ENCODE measurements around the gene WARS2. TPM values are rescaled to one million over a fixed set of nuclear protein-coding genes. Genes with fewer than 3 reads are reported as not detected.

Gene WARS2
- polyA plus RNA-seq, 1 experiment: 17.7 TPM

DNA sequence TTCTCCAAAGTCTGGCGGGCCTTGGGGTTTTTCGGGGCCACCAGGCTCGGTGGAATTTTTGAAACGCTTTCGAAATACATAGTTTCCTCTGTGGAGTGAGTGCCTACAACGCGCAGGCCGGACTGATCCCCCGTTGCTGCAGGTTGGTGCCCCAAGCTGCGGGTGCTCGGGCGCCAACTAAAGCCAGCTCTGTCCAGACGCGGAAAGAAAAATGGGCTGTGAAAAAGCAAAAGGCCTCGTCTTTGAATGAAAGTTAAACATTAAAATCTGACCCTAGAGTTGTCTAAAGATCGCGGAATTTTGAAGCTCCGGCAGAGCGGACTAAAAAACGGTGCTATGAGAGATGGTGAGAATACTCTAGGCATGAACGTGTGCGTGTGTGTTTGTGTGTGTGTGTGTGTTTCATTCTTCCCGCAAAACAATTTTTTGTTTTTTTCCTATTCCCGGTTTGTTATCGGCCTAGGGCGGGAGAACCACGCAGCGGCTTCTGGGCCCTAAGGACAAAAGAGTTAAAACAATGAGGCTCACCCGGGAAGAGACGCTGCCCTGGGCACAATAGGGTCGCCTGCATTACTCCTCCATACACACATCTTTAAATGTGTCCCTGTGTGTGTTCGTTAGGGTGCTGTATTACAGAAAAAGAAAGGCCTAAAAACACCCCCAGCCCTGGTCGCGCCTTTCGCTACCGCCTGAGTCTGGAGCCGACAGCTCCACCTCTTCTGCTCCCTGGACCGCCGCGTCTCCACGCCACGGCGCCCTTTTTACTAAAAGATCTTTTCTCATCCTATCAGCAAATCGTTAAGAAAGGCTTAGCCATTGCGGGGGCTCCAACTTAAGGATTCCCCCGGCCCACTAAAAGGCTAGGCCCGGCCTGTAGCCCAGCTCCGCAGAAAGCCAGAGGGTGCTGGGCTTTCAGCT, 155.5 kb downstream of the WARS2 start:
- TF ChIP-seq, protein P1, sequence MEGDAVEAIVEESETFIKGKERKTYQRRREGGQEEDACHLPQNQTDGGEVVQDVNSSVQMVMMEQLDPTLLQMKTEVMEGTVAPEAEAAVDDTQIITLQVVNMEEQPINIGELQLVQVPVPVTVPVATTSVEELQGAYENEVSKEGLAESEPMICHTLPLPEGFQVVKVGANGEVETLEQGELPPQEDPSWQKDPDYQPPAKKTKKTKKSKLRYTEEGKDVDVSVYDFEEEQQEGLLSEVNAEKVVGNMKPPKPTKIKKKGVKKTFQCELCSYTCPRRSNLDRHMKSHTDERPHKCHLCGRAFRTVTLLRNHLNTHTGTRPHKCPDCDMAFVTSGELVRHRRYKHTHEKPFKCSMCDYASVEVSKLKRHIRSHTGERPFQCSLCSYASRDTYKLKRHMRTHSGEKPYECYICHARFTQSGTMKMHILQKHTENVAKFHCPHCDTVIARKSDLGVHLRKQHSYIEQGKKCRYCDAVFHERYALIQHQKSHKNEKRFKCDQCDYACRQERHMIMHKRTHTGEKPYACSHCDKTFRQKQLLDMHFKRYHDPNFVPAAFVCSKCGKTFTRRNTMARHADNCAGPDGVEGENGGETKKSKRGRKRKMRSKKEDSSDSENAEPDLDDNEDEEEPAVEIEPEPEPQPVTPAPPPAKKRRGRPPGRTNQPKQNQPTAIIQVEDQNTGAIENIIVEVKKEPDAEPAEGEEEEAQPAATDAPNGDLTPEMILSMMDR (IDR thresholded peaks at IDR 0.05; ENCODE audit: insufficient read depth, low read depth, low read length): no peak
- peak overlapping the region; percentile 67 for H3K4me3 ChIP-seq (ENCODE audit: low read depth, low read length)
- H3K36me3 ChIP-seq (ENCODE audit: control insufficient read depth, insufficient read depth, low read length): no peaks in the 10 kb centered on the region
- no peak for DNase-seq (ENCODE audit: low read depth)
- ChIA-PET POLR2A (no interaction called here), CTCF (interaction anchor here (1.1 to 1.9 kb wide), 4 partner anchors 9 to 70 kb away, joined by 3 to 8 read pairs (median 3); no protein-coding TSS in a partner anchor)
- peaks cover 1% of the 10 kb centered on the region; the same call in 1 of the 2 replicates for H3K27me3 ChIP-seq (ENCODE audit: control insufficient read depth, insufficient read depth, low read length)

DNA sequence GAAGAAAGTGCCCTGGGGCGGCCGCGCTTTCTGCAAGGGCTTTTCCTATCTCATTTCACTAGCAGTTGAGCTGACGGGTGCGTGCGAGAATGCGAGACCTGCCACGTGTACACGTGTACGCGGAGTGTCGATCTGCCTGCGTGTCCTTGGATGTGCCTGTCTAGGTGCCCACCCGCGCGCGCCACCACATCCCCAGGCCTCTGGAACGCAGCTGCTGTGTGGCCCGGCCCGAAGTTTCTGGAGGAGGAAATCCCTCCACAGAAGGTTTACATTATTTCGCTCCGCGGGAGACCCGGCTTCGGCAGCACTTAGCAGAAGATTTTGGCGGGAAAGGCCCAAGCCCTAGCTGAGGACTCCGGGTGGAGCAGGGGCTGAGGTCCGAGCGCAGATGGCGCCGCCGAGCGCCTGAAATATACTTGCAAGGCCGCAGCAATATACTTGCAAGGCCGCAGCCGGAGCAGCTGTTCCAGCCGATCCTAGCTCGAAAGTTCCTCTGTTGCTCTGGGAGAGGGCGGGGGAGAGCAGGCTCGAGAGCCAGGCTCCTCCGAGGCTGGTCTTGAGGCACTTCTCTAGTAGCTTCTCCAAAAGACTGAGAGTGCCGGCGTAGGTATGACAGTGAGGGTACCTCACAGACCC, 156.2 kb downstream of the WARS2 start:
- Histone ChIP-seq H3K4me3 (ENCODE audit: low read depth, low read length) (peak overlapping the region; percentile 19), H3K27me3 (ENCODE audit: control insufficient read depth, insufficient read depth, low read length) (peaks cover 1% of the 10 kb centered on the region; the same call in 1 of the 2 replicates), H3K36me3 (ENCODE audit: control insufficient read depth, insufficient read depth, low read length) (no peaks in the 10 kb centered on the region)
- ChIA-PET POLR2A (no interaction called here), CTCF (interaction anchor here (1.1 kb wide), 1 partner anchor 69 kb away, joined by 3 read pairs; no protein-coding TSS in a partner anchor)
- DNase-seq (ENCODE audit: low read depth): no peak
- TF ChIP-seq, protein P1 (IDR thresholded peaks at IDR 0.05; ENCODE audit: insufficient read depth, low read depth, low read length): 0 out of 2 replicates have a peak, but pooled peaks have one; percentile 1

DNA sequence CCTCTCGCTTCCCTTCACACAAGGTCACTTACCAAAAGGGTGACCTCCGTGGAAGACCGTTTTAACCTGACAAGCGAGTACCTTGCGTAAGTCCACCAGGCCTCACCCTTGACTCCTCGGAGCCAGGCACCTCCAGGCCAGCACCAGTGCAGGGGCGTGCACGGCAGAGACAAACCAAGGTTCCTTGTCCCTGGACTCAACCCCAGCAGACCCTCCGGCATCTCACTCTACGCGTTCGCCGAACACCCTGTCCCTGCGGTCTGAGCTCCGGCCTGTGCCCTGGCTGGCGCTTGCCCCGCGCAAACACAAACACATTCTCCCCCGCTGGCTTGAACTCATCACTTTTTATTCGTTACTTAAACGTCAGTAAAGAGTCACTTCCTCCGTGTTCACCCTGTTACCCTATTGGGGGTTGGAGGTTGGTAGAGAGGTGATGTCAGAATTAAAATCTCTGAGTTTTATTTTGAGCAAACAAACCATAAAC, 156.9 kb downstream of the WARS2 start:
- Histone ChIP-seq H3K27me3 (ENCODE audit: control insufficient read depth, insufficient read depth, low read length) (peaks cover 1% of the 10 kb centered on the region; the same call in 1 of the 2 replicates), H3K4me3 (ENCODE audit: low read depth, low read length) (no peak overlapping the region), H3K36me3 (ENCODE audit: control insufficient read depth, insufficient read depth, low read length) (no peaks in the 10 kb centered on the region)
- POLR2A ChIA-PET: no interaction called here
- DNase-seq (ENCODE audit: low read depth): no peak
- CTCF ChIA-PET: no interaction called here
- TF ChIP-seq, protein P1 (IDR thresholded peaks at IDR 0.05; ENCODE audit: insufficient read depth, low read depth, low read length): no peak

DNA sequence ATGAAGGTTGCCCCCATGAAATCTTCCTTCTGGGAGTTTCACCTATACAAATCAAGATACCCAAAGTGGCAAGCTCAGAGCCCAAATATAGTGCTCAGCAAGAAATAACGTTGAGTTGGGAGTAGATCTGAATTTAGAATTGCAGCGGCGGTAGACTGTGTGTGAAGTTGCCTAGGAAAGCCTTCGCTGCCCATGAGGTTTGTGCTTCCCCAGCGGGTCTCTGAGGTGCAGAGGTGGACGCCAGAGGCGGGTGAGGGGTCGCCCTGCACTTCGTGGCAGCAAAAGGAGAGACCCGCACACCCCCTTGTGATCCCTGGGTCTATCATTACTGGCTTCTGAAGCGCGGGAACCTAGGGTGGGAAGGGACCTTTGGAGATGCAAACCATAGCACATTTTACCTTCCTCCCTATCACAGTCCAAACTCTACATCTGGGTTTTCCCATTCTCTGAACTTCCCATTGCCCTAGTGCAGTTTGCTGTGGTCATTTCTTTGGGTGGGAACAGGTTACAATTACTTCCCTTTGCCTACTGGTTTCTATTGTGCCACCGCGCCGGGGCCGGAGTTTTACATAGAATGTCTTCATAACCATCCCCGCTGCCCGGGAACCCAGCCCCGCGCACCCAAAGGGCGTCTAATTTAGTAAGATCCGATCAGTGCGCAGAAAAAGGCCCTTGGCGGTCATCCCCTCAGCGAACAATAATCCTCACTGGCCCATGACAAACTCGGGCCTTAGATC, 157.5 kb downstream of the WARS2 start:
- POLR2A ChIA-PET: no interaction called here
- H3K27me3 ChIP-seq (ENCODE audit: control insufficient read depth, insufficient read depth, low read length): no peaks in the 10 kb centered on the region
- no peak overlapping the region for H3K4me3 ChIP-seq (ENCODE audit: low read depth, low read length)
- TF ChIP-seq, protein P1 (IDR thresholded peaks at IDR 0.05; ENCODE audit: insufficient read depth, low read depth, low read length): no peak
- H3K36me3 ChIP-seq (ENCODE audit: control insufficient read depth, insufficient read depth, low read length): no peaks in the 10 kb centered on the region
- no peak for DNase-seq (ENCODE audit: low read depth)
- CTCF ChIA-PET: no interaction called here
